ENCODE measurements around the gene PRR7.

The PRR7 gene

DNA sequence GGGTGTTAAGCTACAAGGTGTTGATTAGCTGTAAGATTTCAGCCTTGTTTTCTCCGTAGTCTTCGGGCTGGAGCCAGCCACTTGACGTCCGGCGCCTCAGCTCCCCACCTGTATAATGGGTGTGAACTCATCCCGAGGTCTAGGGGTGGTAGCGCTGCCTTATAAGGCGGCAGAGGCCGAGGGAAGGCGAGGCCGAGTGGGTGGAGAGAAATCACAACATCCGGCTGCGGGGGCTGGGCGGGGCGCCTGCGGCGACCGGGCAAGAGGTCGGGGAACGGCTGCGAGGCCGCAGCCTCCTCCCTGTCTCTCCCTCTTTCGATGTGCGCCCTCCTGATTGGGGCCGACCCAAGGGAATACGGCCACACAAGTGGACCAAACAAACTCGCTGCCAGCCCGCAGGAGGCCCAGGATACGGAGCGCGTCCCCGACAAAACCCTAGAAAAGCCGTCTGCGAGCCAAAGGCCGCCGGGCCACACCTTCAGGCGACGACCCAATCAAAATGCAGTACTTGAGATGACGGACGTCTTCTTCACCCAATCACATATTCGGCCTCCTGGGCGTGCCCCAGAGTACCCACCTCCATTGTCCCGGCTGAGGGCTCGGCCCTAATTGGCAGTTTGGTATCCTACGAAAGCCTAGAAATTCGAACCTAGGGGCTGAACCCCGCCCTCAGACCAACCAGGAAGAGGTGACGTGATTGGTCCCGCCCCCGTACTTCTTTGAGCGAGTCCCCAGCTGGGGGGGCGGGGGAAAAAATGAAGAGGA, 20.6 kb upstream of the PRR7 start:
- TF ChIP-seq, protein P1, sequence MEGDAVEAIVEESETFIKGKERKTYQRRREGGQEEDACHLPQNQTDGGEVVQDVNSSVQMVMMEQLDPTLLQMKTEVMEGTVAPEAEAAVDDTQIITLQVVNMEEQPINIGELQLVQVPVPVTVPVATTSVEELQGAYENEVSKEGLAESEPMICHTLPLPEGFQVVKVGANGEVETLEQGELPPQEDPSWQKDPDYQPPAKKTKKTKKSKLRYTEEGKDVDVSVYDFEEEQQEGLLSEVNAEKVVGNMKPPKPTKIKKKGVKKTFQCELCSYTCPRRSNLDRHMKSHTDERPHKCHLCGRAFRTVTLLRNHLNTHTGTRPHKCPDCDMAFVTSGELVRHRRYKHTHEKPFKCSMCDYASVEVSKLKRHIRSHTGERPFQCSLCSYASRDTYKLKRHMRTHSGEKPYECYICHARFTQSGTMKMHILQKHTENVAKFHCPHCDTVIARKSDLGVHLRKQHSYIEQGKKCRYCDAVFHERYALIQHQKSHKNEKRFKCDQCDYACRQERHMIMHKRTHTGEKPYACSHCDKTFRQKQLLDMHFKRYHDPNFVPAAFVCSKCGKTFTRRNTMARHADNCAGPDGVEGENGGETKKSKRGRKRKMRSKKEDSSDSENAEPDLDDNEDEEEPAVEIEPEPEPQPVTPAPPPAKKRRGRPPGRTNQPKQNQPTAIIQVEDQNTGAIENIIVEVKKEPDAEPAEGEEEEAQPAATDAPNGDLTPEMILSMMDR (IDR thresholded peaks at IDR 0.05; ENCODE audit: low read length, missing control alignments), result no peak
- peak overlapping the region; percentile 66 for H3K4me3 ChIP-seq (replicated peaks; ENCODE audit: low read depth, low read length)
- DNase-seq (ENCODE audit: low read depth), result peak; percentile 100

DNA sequence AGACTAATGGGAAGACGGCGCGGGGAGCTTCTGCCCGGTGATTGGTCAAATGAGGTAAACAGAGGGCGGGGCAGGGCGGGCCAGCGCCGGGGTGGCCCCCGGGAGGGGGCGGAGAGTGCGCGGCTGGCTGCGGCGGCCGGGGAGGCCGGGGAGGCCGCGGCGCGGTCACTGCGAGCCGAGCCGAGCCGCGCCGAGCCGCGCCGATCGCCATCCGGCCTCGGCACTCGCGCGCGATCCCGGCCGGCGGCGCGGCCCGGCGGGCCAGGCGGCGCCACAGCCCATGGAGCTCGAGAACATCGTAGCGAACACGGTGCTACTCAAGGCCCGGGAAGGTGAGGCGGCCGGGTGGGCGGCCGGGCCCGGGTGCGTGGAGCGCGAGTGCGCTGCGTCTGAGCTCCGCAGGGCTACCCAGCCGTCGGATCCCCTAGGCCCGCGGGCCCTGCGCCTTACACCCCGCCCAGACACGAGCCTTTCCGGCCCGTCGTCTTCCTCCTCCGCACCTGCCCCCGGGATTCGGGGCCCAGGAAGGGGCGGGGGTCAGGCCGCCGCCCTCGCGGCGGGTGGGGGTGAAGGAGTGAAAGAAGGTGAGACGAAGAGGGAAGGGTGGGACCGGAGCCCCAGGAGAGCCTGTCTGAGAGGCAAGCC, 19.9 kb upstream of the PRR7 start, which contains the start of gene GRK6:
Gene GRK6, plus strand, starts transcription at position 111 of the 645 bp plus-strand sequence. Its CDS starts 170 bp downstream, at position 281.
- H3K4me3 ChIP-seq (replicated peaks; ENCODE audit: low read depth, low read length), result peak within 1 kb of the TSS; percentile 72
- TF ChIP-seq, protein P1 (IDR thresholded peaks at IDR 0.05; ENCODE audit: low read length, missing control alignments), result no peak
- DNase-seq (ENCODE audit: low read depth), result no peak

DNA sequence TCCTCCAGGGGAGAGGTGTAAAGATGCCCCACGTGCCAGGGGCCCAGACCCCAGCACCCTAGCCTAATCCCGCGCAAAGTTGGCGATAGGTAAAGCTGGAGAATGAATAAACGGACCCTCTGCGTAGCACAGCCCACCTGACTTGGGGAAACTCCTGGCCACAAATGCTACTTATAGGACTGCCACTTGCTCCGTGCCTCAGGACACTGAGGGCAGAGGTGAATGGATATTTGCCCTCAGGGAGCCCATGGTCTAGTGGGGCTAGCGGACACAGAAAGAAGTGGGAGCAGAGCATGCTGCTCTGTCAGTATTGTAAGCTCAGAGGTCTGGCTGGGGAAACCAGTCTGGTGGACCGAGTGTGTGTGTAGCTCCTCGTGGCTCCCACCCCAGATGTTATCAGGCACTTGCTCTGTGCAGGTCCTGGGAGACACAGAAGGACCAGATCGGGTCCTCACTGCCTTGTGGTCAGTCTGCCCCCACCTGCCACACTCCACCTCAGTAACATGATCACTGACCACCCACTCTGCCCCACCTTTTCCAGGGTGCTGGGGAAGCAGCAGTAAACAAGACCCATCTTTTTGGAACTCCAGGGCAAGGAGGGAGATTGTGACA, 19.3 kb upstream of the PRR7 start:
- peak overlapping the region; percentile 72 for H3K4me3 ChIP-seq (replicated peaks; ENCODE audit: low read depth, low read length)
- TF ChIP-seq, protein P1 (IDR thresholded peaks at IDR 0.05; ENCODE audit: low read length, missing control alignments), result no peak
- no peak for DNase-seq (ENCODE audit: low read depth)

DNA sequence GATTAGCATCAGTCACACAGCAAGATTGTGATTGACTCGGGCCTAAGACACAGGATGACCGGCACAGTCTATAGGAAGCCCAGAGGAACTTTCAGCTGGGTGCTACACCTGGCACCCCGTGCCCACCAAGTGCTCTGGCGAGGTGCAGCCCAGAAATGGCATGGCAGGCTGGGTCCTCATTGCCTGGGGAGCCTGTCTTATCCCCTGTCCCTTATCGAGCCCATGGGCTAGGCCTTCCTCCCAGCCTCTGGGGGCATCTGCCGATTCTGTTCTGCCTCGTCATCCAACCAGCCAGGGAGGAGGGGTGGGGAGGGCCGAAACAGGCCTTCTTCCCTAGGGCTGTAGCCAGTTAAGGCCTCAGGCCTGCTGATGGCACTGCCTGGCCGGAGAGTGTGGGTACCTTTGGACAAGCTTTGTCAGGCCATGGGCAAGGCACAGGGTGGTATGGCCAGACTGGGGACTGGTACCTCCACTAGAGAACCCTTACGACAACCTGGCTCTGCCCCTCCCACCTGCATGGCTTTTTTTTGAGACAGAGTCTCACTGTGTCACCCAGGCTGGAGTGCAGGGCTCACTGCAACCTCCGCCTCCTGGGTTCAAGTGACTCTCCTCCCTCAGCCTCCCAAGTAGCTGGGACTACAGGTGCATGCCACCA, 18.6 kb upstream of the PRR7 start:
- H3K4me3 ChIP-seq (replicated peaks; ENCODE audit: low read depth, low read length), result no peak overlapping the region
- TF ChIP-seq, protein P1 (IDR thresholded peaks at IDR 0.05; ENCODE audit: low read length, missing control alignments), result no peak
- no peak for DNase-seq (ENCODE audit: low read depth)

DNA sequence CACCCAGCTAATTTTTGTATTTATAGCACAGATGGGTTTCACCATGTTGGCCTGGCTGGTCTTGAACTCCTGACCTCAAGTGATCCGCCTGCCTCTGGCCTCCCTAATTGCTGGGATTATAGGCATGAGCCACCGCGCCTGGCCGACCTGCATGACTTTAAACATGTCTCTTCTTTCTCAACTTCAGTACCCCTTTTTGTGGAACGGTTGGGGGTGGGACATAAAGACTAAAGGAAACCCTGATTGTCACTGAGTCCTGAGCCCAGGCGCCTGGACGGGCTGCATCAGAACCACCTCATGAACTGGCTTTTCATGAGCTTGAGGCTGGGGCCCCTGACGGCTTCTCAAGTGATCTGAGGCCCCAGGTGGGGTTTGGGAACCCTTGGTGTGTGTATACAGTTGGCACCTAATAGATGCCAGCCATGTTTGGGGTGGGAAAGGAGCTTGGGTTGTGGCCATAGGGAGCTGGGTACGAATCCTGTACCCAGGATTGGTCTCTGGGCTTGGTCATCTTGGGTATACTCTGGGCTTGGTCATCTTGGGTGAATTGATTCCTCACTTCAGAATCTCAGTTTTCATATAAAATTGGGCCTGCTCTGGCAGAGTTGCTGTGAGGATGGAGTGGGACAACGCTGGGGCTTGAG, 17.9 kb upstream of the PRR7 start:
- TF ChIP-seq, protein P1 (IDR thresholded peaks at IDR 0.05; ENCODE audit: low read length, missing control alignments), result no peak
- H3K4me3 ChIP-seq (replicated peaks; ENCODE audit: low read depth, low read length), result no peak overlapping the region
- no peak for DNase-seq (ENCODE audit: low read depth)

DNA sequence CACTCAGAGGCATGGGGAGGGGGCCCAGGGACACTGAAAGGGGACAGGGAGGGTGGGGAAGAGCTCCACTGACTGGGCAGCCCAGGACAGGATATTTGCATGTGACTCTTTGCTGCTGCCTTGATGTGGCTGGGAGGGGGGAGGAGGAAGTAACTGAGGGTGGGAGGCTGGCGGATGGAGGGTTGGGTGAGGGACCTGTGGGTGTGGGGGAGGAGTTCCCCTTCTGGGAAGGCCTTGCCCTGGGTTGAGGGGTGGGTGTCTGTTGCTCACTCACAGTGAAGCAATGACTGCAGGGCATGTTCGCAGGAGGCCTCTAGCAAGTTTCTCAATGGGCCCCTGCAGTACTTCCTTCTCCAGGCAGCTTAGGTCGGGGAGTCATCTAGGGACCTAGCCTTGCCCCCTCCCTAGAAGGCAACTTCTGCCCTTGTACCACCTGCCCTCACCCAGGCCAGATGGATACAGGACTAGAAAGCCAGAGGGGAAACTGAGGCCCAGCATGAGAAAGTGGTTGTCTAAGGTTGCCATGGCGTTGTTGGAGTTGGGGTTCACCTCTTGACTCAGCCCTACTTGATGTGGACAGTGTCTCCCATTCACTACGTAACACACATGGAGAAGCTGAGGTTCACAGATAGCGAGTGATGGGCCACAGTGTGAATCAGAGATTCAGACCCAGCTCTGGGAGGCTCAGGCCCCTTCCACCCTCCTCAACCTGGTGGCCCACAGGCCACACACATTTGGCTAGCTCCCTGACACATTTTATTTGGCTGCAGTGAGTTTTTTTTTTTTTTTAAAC, 17.2 kb upstream of the PRR7 start:
- no peak for DNase-seq (ENCODE audit: low read depth)
- no peak overlapping the region for H3K4me3 ChIP-seq (replicated peaks; ENCODE audit: low read depth, low read length)
- TF ChIP-seq, protein P1 (IDR thresholded peaks at IDR 0.05; ENCODE audit: low read length, missing control alignments), result no peak

All from fibroblast of pulmonary artery (primary cell).